UCSD-AML1 (cell line): Measurements from ENCODE around the gene RBMS1.
"Not testable (repeated sequence)": the region's sequence is repeated elsewhere in the genome, so short reads cannot be mapped to it uniquely, and the experiment has no call there.

Source experiments
- DNase-seq: peaks from one replicate; lab custom pipeline; 2025; ENCODE audit not compliant: unreplicated experiment; lab: John Stamatoyannopoulos, UW

Gene RBMS1

GRCh38 chr2:160502478-160502877 is 8.9 kb upstream of the RBMS1 start:
- DNase-seq, result no peak

DNA sequence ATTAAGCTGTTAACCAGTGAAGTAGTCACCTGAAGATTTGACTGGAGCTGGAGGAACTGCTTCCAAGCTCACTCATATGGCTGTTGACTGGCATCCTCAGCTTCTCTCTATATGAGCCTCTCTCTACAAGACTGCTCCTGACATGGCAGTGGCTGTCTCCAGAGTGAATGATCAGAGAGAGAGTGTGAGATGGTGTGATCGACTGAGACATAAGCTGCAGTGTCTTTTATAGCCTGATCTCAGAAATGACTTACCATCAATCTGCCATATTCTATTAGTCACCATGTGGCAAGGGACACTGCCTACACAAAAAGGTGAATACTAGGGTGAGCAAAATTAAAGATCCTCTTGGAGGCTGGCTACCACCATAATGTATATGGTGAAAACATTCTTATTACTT is 7.8 kb upstream of the RBMS1 start:
- DNase-seq, result no peak

GRCh38 chr2:160499865-160500264 is 6.3 kb upstream of the RBMS1 start:
- no peak for DNase-seq

DNA sequence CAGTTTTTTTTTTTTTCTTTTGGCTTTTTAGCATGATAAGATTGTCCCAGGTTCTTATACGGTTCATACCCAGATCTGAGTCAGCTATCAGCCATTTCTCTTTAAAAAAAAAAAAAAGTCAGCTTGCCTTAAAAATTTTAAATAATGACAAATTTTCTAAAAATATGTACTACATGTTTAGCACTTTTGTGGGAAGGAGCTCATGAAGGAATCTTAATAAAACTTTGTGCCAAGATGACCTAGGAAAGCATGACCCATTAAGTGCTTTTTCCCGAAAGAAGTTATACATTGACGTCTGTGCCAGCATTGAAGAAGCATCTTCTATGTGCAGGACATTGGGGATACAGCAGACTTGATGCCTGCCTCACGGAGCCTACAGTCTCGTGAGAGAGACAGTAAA is 4.5 kb upstream of the RBMS1 start:
- no peak for DNase-seq

GRCh38 chr2:160494201-160494644 is 616 bp upstream of the RBMS1 start:
- DNase-seq, result no peak

GRCh38 chr2:160492401-160493226 is 993 bp downstream of the RBMS1 start:
- DNase-seq, result peak; percentile 28

DNA sequence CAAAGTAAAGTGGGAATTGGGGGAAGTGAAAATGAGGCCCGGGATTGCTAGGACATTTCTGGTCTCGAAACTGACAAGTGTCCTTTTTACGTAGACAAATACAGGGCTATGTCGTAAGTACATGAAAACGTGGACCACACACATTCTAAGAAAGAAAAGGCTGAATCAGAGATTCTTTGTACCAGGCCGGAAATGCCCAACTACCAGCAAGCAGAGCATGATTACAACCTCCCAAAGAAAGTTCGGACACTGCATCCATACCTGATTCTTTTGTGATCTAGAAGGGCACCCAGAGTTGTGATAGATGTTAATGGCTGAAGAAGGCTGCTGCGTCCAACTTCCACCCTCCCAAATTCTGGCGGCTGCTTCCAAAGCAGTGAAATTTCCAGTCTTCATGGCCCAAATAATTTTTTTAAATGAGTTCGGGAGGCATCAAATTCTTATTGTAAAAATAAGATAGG is 1.7 kb downstream of the RBMS1 start:
- no peak for DNase-seq

GRCh38 chr2:160490733-160491685 is 2.6 kb downstream of the RBMS1 start:
- DNase-seq, result no peak

- no peak for DNase-seq
Measured at GRCh38 chr2:160489111-160489510, 4.5 kb downstream of the RBMS1 start.

GRCh38 chr2:160488289-160488688 is 5.3 kb downstream of the RBMS1 start:
- DNase-seq, result not testable (repeated sequence)

GRCh38 chr2:160486341-160486740 is 7.3 kb downstream of the RBMS1 start:
- no peak for DNase-seq

GRCh38 chr2:160484859-160485520 is 8.6 kb downstream of the RBMS1 start:
- no peak for DNase-seq

- no peak for DNase-seq
Measured at GRCh38 chr2:160482673-160483072, 10.9 kb downstream of the RBMS1 start.

DNA sequence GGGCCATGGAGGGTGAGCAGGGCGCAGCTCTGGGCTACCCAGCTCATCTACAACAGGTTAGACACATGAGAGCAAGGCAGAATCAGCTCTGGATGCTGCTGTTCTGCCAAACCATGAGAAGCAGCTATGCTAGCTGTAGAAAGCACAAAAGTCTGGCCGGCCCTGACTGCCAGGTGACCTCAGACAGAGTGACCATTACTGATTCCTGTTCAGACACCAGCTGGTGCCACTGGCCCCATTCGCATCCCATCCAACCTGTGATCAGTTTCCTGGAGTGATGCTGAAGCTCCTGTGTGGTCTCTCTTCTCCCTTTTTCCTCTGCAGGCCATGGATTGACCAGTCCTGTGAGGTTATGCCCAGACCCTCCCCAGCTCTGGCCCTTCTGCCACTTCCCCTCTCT is 14.3 kb downstream of the RBMS1 start:
- no peak for DNase-seq

GRCh38 chr2:160478660-160479059 is 14.9 kb downstream of the RBMS1 start:
- DNase-seq, result no peak

DNA sequence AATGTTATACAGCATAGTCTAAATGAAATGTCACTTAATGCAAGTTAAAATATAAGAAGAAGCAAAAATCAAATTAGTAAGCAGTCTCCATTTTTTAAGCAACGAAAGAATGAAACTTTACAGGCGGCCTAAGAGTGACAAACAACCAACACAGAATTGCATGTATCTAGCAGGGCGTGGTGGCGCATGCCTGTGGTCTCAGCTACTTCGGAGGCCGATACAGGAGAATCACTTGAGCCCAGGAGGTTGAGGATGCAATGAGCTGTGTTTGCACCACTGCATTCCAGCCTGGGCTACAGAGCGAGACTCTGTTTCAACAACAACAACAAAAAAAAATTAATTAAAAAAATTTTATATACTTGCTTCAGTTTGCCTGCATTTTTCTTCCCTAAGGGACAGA is 16.6 kb downstream of the RBMS1 start:
- no peak for DNase-seq

GRCh38 chr2:160474891-160475787 is 18.5 kb downstream of the RBMS1 start:
- DNase-seq, result no peak

GRCh38 chr2:160474319-160474645 is 19.3 kb downstream of the RBMS1 start:
- no peak for DNase-seq

GRCh38 chr2:160473468-160474318 is 19.9 kb downstream of the RBMS1 start:
- DNase-seq, result no peak
